IMR-90 (cell line): Measurements from ENCODE around the gene MRPL21. TPM values are rescaled to one million over a fixed set of nuclear protein-coding genes. Genes with fewer than 3 reads are reported as not detected.

Source experiments
- ATAC-seq: fragments of 200-7000 bp; cut with Tn5 transposase; 2 replicates; pipeline ENCODE4 v1.9.1; 2020; ENCODE audit warnings: low read depth, mild to moderate bottlenecking, moderate library complexity
- BruUV-seq: library from RNA; stranded (reverse); fragments of 400-500 nt; replicated peaks from 2 replicates; lab custom pipeline; 2021; lab: Mats Ljungman, UMichigan
- CTCF ChIA-PET: fragments of 300-600 bp; formaldehyde crosslinking; extraction: SDS; loops from one replicate; lab custom pipeline; 2021; ENCODE audit warnings: antibody characterized with exemption; lab: Yijun Ruan, JAX
- POLR2A ChIA-PET: fragments of 300-600 bp; sonication (Branson Sonifier 250); formaldehyde crosslinking; loops from one replicate; lab custom pipeline; 2022; ENCODE audit warnings: antibody characterized with exemption; ENCODE audit not compliant: unreplicated experiment; lab: Charles Lee
- DNase-seq: peaks from one replicate; pipeline ENCODE4 v3.0.0; 2013
- H2AFZ ChIP-seq: replicated peaks from 2 replicates; pipeline ENCODE3; 2013; ENCODE audit warnings: low read length, mild to moderate bottlenecking; ENCODE audit not compliant: poor library complexity
- H2AK5ac ChIP-seq: 2 replicates; pipeline ENCODE4 v1.6.1; 2013; ENCODE audit warnings: low read depth, low read length, inconsistent platforms
- H2AK9ac ChIP-seq: replicated peaks from 2 replicates; pipeline ENCODE3; 2013; ENCODE audit warnings: mild to moderate bottlenecking, low read depth, low read length, moderate library complexity; ENCODE audit not compliant: poor library complexity
- H2BK120ac ChIP-seq: 2 replicates; pipeline ENCODE4 v1.6.1; 2013; ENCODE audit warnings: low read depth, low read length, inconsistent platforms
- H2BK15ac ChIP-seq: 3 replicates; pipeline ENCODE4 v1.6.1; 2013; ENCODE audit warnings: low read depth, low read length, inconsistent platforms
- H2BK20ac ChIP-seq: 2 replicates; pipeline ENCODE4 v1.6.1; 2013; ENCODE audit warnings: low read depth, mild to moderate bottlenecking, inconsistent platforms, low read length, moderate library complexity
- H2BK5ac ChIP-seq: 2 replicates; pipeline ENCODE4 v1.6.1; 2013; ENCODE audit warnings: mild to moderate bottlenecking, low read depth, low read length, inconsistent platforms; ENCODE audit not compliant: poor library complexity, severe bottlenecking
- H3K14ac ChIP-seq: replicated peaks from 2 replicates; pipeline ENCODE4 v1.6.1; 2013; ENCODE audit warnings: low read depth, low read length, inconsistent platforms
- H3K18ac ChIP-seq: 2 replicates; pipeline ENCODE4 v1.6.1; 2013; ENCODE audit warnings: low read depth, low read length, control low read depth
- H3K23ac ChIP-seq: 2 replicates; pipeline ENCODE4 v1.6.1; 2013; ENCODE audit warnings: low read depth, low read length, inconsistent platforms
- H3K27ac ChIP-seq: 2 replicates; pipeline ENCODE4 v1.5.1; 2013; ENCODE audit warnings: mild to moderate bottlenecking, control low read depth, low read length; ENCODE audit not compliant: insufficient read depth
- H3K27me3 ChIP-seq: 2 replicates; pipeline ENCODE4 v1.6.1; 2013; ENCODE audit warnings: low read length; ENCODE audit not compliant: control insufficient read depth, insufficient read depth
- H3K36me3 ChIP-seq: 2 replicates; pipeline ENCODE4 v1.6.1; 2013; ENCODE audit warnings: low read length, mixed read lengths; ENCODE audit not compliant: control insufficient read depth, insufficient read depth
- H3K4ac ChIP-seq: 2 replicates; pipeline ENCODE4 v1.6.1; 2013; ENCODE audit warnings: low read depth, low read length, inconsistent platforms
- H3K4me1 ChIP-seq: 2 replicates; pipeline ENCODE4 v1.6.1; 2013; ENCODE audit warnings: low read length, mixed read lengths; ENCODE audit not compliant: control insufficient read depth, insufficient read depth
- H3K4me2 ChIP-seq: 2 replicates; pipeline ENCODE4 v1.6.1; 2013; ENCODE audit warnings: low read depth, mild to moderate bottlenecking, control low read depth, low read length, moderate library complexity
- H3K4me3 ChIP-seq: 2 replicates; pipeline ENCODE4 v1.5.1; 2013; ENCODE audit warnings: low read depth, mild to moderate bottlenecking, control low read depth, low read length, moderate library complexity; ENCODE audit not compliant: insufficient read depth
- H3K56ac ChIP-seq: 2 replicates; pipeline ENCODE4 v1.6.1; 2013; ENCODE audit warnings: low read length, inconsistent platforms; ENCODE audit not compliant: insufficient read depth; ENCODE audit errors: extremely low read depth
- H3K79me1 ChIP-seq, 2 experiments: 2 replicates each; pipeline ENCODE4 v1.6.1; 2013; ENCODE audit warnings: low read length in 2 of 2, inconsistent platforms in 1 of 2, low read depth in 1 of 2
- H3K9ac ChIP-seq: 2 replicates; pipeline ENCODE4 v1.6.1; 2013; ENCODE audit warnings: low read depth, low read length, control low read depth
- H3K9me1 ChIP-seq: 2 replicates; pipeline ENCODE4 v1.6.1; 2013; ENCODE audit warnings: low read length, inconsistent platforms; ENCODE audit not compliant: insufficient read depth
- H3K9me3 ChIP-seq: 2 replicates; pipeline ENCODE4 v1.6.1; 2013; ENCODE audit warnings: low read length; ENCODE audit not compliant: control insufficient read depth, insufficient read depth
- H4K20me1 ChIP-seq: 2 replicates; pipeline ENCODE4 v1.6.1; 2013; ENCODE audit warnings: low read length, inconsistent platforms; ENCODE audit not compliant: insufficient read depth
- H4K5ac ChIP-seq: 2 replicates; pipeline ENCODE4 v1.6.1; 2013; ENCODE audit warnings: mild to moderate bottlenecking, low read depth, low read length, control low read depth
- H4K8ac ChIP-seq, 2 experiments: 2 replicates each; pipeline ENCODE4 v1.6.1; 2013; ENCODE audit warnings: low read depth in 2 of 2, low read length in 2 of 2, control low read depth in 1 of 2, inconsistent platforms in 1 of 2
- H4K91ac ChIP-seq: 2 replicates; pipeline ENCODE4 v1.6.1; 2013; ENCODE audit warnings: low read depth, low read length, inconsistent platforms; ENCODE audit not compliant: insufficient read depth
- CEBPB ChIP-seq: IDR thresholded peaks from 2 replicates; pipeline ENCODE4 v1.6.1; 2012; ENCODE audit warnings: low read depth, low read length, improper control_type of control experiment
- CHD1 ChIP-seq: IDR thresholded peaks from 2 replicates; pipeline ENCODE4 v1.6.1; 2012; ENCODE audit warnings: low read depth, low read length, improper control_type of control experiment
- CTCF ChIP-seq: conservative IDR thresholded peaks from 2 replicates; pipeline ENCODE4 v1.5.1; 2012; ENCODE audit warnings: mild to moderate bottlenecking, low read depth, low read length, improper control_type of control experiment
- FOS ChIP-seq: fragments of 150-350 bp; IDR thresholded peaks from 2 replicates; pipeline ENCODE4 v1.6.1; 2016; ENCODE audit warnings: low read depth, low read length
- MAZ ChIP-seq: IDR thresholded peaks from 2 replicates; pipeline ENCODE4 v1.6.1; 2012; ENCODE audit warnings: low read depth, mild to moderate bottlenecking, low read length, improper control_type of control experiment, moderate library complexity, borderline replicate concordance
- MXI1 ChIP-seq: IDR thresholded peaks from 2 replicates; pipeline ENCODE4 v1.6.1; 2012; ENCODE audit warnings: low read depth, mild to moderate bottlenecking, low read length, moderate library complexity, borderline replicate concordance
- NFE2L2 ChIP-seq: fragments of 150-350 bp; IDR thresholded peaks from 2 replicates; pipeline ENCODE4 v1.6.1; 2016; ENCODE audit warnings: low read depth, mild to moderate bottlenecking, low read length
- POLR2A ChIP-seq: IDR thresholded peaks from 2 replicates; pipeline ENCODE4 v1.6.1; 2012; ENCODE audit warnings: mild to moderate bottlenecking, low read depth, low read length
- RAD21 ChIP-seq: IDR thresholded peaks from 2 replicates; pipeline ENCODE4 v1.6.1; 2012; ENCODE audit warnings: low read length, improper control_type of control experiment
- RFX5 ChIP-seq: IDR thresholded peaks from 2 replicates; pipeline ENCODE4 v1.8.0; 2012; ENCODE audit warnings: low read depth, mild to moderate bottlenecking, low read length, moderate library complexity
- SMC3 ChIP-seq: fragments of 150-350 bp; IDR thresholded peaks from 2 replicates; pipeline ENCODE4 v1.6.1; 2016; ENCODE audit warnings: low read depth, mild to moderate bottlenecking, antibody characterized with exemption, low read length, moderate library complexity
- WGBS, 2 experiments: methylation state at CpG; one replicate each; pipeline versions ENCODE4 v1.1.5 to v1.1.7; 2013; ENCODE audit warnings: missing lambda C conversion rate in 2 of 2; ENCODE audit not compliant: insufficient read length in 1 of 2; ENCODE audit errors: extremely low coverage in 2 of 2; 5-methylcytosine and 5-hydroxymethylcytosine counted together
- dilution Hi-C: fragments of 300-500 bp; cut with HindIII; formaldehyde crosslinking; loops from one replicate; pipeline ENCODE4 v1.14.3; 2018; ENCODE audit warnings: low sequenced_read_pairs; ENCODE audit not compliant: unreplicated experiment
- in situ Hi-C: fragments of 300-500 bp; cut with MboI; formaldehyde crosslinking; loops from 3 replicates; pipeline ENCODE4 v1.14.3; 2019; ENCODE audit warnings: low sequenced_read_pairs, inconsistent platforms, mixed read lengths
- intact Hi-C: fragments of 100-400 bp; cut with micrococcal nuclease; formaldehyde crosslinking; loops from 2 replicates; pipeline ENCODE4 v1.10.0; 2022
- polyA plus RNA-seq, 3 experiments: library from polyadenylated mRNA; depleted of rRNA; stranded (reverse); fragments of >200 nt; gene quantifications; 2 replicates each; pipeline ENCODE4 v1.2.3, GENCODE V29; 2012; ENCODE audit warnings: low replicate concordance in 1 of 3
- total RNA-seq: library from RNA; depleted of rRNA; stranded (reverse); fragments of >200 nt; gene quantifications from 2 replicates; pipeline ENCODE4 v1.2.3, GENCODE V29; 2012
- TF ChIP-seq, protein P1 (sequence below): fragments of 150-350 bp; IDR thresholded peaks from 2 replicates; pipeline ENCODE4 v1.6.1; 2017; ENCODE audit warnings: mild to moderate bottlenecking, antibody characterized with exemption, low read length, low read depth

Gene MRPL21
- total and polyA plus RNA-seq, 2 of the 4 experiments (the other 2 are of a cell fraction): 19.2 to 26.3 TPM

GRCh38 chr11:68930991-68931855, 27.6 kb upstream of the MRPL21 start (continued):
- TF ChIP-seq MAZ: no peak

- Histone ChIP-seq H4K8ac (no peak overlapping the region), H3K18ac (no peak overlapping the region), H2BK15ac (no peak overlapping the region), H3K4ac (no peak overlapping the region), H3K9ac (no peak overlapping the region), H3K27me3 (no peaks in the 10 kb centered on the region), H2AK5ac (no peak overlapping the region), H3K79me1 (peaks cover 6 to 7% of the 10 kb centered on the region in 2 experiments; a peak in 2 of 4 replicates), H3K27ac (no peak overlapping the region), H3K23ac (no peak overlapping the region), H4K20me1 (no peaks in the 10 kb centered on the region), H3K56ac (no peak overlapping the region), H3K9me3 (peaks cover 9% of the 10 kb centered on the region), H2BK5ac (no peak overlapping the region), H4K5ac (no peak overlapping the region), H3K14ac (no peak overlapping the region), H3K9me1 (no peaks in the 10 kb centered on the region; the same call in 1 of the 2 replicates), H3K4me1 (no peaks in the 10 kb centered on the region), H2AK9ac (no peak overlapping the region), H2BK120ac (no peak overlapping the region), H4K91ac (no peak overlapping the region), H3K4me2 (no peak overlapping the region), H3K36me3 (peaks cover 53% of the 10 kb centered on the region), H3K4me3 (no peak overlapping the region), H2AFZ (no peak overlapping the region), H2BK20ac (no peak overlapping the region)
- CTCF ChIA-PET: no interaction called here
- in situ Hi-C loops (loop anchor here (25.0 kb wide), 1 partner anchor 732 kb away; no protein-coding TSS in a partner anchor), dilution Hi-C loops (no loop called here), intact Hi-C loops (no loop called here)
- DNase-seq (no peak), ATAC-seq (no peak)
- POLR2A ChIA-PET: no interaction called here
- WGBS, 2 experiments: 94% methylated on average over 8 of the region's 20 CpGs; no CpG with 5 or more reads in 1 of the 2 experiments
- no TSS peak for BruUV-seq
- no peak for TF ChIP-seq NFE2L2
- TF ChIP-seq MXI1: no peak
- TF ChIP-seq, protein P1, sequence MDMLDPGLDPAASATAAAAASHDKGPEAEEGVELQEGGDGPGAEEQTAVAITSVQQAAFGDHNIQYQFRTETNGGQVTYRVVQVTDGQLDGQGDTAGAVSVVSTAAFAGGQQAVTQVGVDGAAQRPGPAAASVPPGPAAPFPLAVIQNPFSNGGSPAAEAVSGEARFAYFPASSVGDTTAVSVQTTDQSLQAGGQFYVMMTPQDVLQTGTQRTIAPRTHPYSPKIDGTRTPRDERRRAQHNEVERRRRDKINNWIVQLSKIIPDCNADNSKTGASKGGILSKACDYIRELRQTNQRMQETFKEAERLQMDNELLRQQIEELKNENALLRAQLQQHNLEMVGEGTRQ: no peak
- no peak for TF ChIP-seq SMC3
- TF ChIP-seq CTCF: no peak
- TF ChIP-seq POLR2A: no peak
- TF ChIP-seq CHD1: no peak
- no peak for TF ChIP-seq FOS
- TF ChIP-seq RFX5: no peak
- TF ChIP-seq RAD21: no peak
- TF ChIP-seq CEBPB: no peak
- TF ChIP-seq MAZ: no peak
These were observed 26.3 kb upstream of the MRPL21 start for GRCh38 chr11:68929706-68930570.
